T-helper 1 cell treated with Interleukin-12 subunit alpha and Interleukin-12 subunit beta and Interleukin-4 antibody, amounts not matched to agents 30 μg/mL and 1 μg/mL, for 36 hours (primary cell): ENCODE measurements around the gene TSSK6.
"Not testable (repeated sequence)": the region's sequence is repeated elsewhere in the genome, so short reads cannot be mapped to it uniquely, and the experiment has no call there.

Experiments
- H3K27ac Mint-ChIP-seq: one replicate; pipeline ENCODE4 v1.8.0; 2021; ENCODE audit warnings: mild to moderate bottlenecking, mixed read lengths
- H3K27me3 Mint-ChIP-seq: one replicate; pipeline ENCODE4 v1.8.0; 2021; ENCODE audit warnings: low read depth, mixed read lengths
- H3K36me3 Mint-ChIP-seq: one replicate; pipeline ENCODE4 v1.8.0; 2021; ENCODE audit warnings: low read depth, mixed read lengths
- H3K4me1 Mint-ChIP-seq: one replicate; pipeline ENCODE4 v1.8.0; 2021; ENCODE audit warnings: low read depth, mixed read lengths
- H3K4me3 Mint-ChIP-seq: one replicate; pipeline ENCODE4 v1.8.0; 2021; ENCODE audit warnings: mild to moderate bottlenecking, moderate library complexity, mixed read lengths
- H3K9me3 Mint-ChIP-seq: one replicate; pipeline ENCODE4 v1.8.0; 2021; ENCODE audit warnings: mixed read lengths

The TSSK6 gene

DNA sequence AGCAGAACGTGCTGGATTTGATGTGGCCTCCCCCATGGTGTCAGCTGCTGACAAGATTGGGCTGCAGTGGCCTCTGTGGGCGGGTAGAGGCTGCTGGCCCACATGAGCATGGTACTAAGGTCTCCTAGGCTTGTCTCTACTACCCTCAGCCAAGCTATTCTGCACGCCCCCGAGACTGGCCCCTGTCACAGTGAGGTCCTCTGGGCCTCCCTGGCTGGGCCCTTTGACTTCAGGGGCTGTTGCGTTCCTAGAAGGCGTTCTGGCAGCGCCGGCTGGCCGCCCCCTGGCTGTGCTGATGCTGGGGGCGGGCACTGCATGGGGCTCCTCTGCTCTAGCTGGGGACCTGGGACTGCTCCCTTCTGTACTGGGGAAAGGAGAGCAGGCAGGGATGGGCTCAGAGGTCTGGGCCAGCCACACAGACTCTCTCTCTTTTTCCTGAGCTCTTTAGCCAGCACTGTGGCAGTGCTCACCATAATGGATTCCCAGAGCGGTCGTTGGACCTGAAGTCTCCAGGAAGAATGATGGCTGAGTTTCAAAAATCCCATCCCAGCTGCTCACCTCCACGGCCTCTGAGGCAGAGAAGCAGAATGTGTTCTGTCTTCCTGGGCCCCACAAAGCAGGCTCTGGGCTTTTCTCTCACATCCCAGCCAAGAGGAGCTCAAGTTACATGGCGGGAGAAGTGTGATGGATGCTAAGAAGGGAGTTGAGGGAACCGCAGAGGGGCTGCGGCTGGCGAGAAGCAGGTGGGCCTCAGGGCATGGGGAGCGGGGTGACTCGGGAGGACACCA lies 32.3 kb downstream of the TSSK6 start:
- no peak overlapping the region for H3K27ac Mint-ChIP-seq
- H3K4me3 Mint-ChIP-seq, result no peak overlapping the region
- H3K36me3 Mint-ChIP-seq, result peaks cover 6% of the 10 kb centered on the region
- peaks cover 22% of the 10 kb centered on the region for H3K4me1 Mint-ChIP-seq
- H3K9me3 Mint-ChIP-seq, result no peaks in the 10 kb centered on the region
- no peaks in the 10 kb centered on the region for H3K27me3 Mint-ChIP-seq

DNA sequence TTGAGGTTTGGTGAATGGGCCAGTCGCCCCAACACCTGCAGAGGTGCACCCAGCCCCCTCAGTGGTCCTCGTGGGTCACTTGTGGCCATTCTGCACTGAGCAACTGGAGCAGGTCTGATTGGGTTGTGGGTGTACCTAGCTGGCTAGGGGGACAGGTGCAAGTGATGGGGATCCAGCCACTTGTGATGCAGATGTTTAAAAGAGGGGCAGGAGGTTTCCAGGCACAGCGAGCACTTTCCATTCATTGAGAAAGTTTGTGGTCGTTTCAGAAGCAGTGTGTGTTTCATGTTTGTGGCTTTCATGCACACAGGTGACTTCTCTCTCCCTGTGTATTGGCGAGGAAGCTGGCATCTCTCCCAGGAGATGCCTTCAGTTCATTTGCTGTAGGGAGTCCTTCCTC lies 34.7 kb downstream of the TSSK6 start:
- Mint-ChIP-seq H3K27me3 (no peaks in the 10 kb centered on the region), H3K4me3 (no peak overlapping the region), H3K27ac (no peak overlapping the region), H3K36me3 (peaks cover 11% of the 10 kb centered on the region), H3K9me3 (no peaks in the 10 kb centered on the region), H3K4me1 (peaks cover 39% of the 10 kb centered on the region)

DNA sequence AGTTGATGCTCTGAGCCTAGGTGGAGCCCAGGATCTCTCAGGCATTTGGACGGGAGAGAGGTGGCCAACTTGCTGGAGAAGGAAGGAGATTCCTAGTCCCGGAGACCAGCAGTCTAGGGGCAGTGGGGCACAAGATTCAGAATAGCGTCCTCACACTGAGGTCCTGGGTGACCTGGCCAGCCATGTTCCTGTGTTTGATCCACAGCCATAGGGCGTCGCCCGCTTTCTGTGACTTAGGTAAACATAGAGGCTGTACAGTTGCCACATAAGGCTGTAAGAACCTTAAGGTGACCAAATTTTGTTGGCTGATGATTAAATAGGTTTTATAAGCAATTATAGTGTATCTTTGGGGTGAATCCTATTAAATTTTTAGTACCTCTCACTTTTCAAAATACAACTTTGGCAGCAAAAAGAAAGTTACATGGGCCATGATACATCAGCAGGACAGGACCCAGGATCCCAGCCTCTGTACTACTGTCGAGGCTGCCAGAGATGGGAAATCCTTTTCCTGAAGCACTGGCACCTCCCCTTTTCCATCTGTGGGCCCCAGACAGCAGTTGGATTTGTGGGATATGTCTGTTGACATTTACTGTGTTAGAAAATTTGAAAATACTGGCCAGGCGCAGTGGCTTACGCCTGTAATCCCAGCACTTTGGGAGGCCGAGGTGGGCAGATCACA lies 37.5 kb downstream of the TSSK6 start:
- peaks cover 13% of the 10 kb centered on the region for H3K36me3 Mint-ChIP-seq
- no peak overlapping the region for H3K4me3 Mint-ChIP-seq
- H3K27ac Mint-ChIP-seq, result no peak overlapping the region
- H3K9me3 Mint-ChIP-seq, result no peaks in the 10 kb centered on the region
- H3K27me3 Mint-ChIP-seq, result no peaks in the 10 kb centered on the region
- peaks cover 63% of the 10 kb centered on the region for H3K4me1 Mint-ChIP-seq

DNA sequence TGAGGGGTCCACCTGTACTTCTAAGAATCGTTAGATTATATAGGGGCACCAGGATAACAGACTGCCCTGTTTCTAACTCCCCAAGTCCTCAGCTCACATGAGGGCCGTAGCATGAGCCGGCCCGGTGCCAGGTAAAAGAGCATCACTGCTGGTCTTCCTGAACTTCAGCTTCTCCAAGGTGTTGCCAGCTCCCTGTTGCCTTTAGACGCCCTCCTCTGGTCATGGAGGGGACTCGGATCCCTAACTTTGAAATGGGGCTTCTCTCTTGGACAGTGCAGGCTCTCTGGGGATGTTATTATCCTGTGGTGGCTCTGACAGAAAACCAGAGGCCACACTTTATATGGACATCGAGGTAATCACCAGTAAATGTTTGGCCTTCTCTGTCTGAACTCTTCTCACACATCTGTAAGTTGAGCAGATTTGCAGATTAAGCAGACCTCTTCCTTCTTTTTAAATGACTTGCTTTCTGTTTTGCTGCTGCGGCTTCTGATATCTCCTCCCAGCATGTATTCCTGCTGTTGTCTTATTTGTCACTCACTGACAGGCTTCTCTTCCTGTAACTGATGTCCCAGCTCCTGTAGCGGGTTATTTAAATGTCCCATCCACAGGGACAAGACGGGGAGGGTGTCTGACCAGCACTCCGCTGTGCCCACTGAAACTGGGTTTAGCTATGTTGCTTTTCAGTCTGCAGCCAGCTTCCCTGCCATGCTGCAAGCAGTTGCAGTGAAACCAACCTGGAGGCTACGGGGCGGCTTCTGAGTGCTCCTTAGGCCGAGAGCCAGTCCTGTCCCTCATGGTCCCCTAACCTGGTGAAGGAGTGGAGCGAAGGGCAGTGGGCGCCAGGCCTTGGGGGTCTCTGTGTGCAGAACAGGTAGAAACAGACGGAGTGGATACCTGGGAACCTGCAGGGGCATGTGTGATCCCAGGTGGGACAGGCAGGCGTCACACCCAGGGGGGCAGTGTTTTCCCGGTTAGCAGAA lies 39.2 kb downstream of the TSSK6 start:
- H3K27me3 Mint-ChIP-seq, result no peaks in the 10 kb centered on the region
- peak overlapping the region; percentile 53 for H3K27ac Mint-ChIP-seq
- peaks cover 18% of the 10 kb centered on the region for H3K36me3 Mint-ChIP-seq
- peaks cover 71% of the 10 kb centered on the region for H3K4me1 Mint-ChIP-seq
- H3K9me3 Mint-ChIP-seq, result no peaks in the 10 kb centered on the region
- peak overlapping the region; percentile 44 for H3K4me3 Mint-ChIP-seq

DNA sequence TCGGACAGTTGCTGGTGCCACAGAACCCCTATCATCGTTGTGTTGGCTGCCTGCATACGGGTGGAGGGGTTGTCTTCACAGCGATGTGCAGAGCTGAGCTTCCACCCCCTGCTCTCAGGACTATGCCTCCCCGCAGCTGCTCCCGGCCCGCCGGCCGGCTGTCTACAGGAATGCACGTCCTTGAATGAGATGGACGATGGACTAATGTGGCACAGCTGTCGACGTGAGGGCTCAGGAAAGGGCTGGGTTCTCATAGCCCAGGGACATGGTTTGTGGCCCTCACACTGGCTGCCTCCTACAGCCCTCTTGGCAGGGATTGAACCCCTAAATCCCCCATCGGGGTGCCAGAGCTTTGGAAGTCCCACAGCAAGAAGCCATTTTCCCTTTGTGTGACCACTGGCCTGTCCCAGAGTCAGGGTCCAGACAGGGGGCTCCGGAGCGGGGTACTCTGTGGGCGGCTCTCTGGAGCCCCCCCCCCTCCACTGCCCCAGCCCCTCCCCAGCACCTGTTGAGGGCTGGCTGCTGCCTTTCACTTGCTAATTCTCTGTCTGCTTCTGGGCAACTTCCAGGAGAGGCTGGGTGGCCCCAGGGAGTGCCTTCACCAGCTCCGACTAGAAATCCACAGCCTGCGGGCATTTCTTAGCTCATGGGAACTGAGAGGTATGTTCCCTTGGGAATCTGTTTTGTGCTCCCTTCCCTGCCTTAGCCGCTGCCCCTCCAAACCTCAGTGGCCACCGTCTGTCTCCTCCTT lies 40.2 kb downstream of the TSSK6 start:
- Mint-ChIP-seq H3K4me3 (peak overlapping the region; percentile 44), H3K36me3 (peaks cover 22% of the 10 kb centered on the region), H3K27me3 (no peaks in the 10 kb centered on the region), H3K4me1 (peaks cover 69% of the 10 kb centered on the region), H3K27ac (peak overlapping the region; percentile 87), H3K9me3 (peaks cover 4% of the 10 kb centered on the region)

DNA sequence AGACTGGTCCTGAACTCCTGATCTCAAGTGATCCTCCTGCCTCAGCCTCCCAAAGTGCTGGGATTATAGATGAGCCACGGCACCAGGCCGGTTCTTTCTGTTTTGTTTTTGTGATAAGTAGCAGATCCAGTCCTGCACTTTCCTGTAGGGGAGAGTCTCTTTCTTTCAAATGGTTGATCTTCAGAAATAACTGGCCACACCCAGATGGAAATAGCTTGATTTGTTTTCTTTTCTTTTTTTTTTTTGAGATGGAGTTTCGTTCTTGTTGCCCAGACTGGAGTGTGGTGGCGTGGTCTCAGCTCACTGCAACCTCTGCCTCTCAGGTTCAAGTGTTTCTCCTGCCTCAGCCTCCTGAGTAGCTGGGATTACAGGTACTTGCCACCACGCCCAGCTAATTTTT lies 43.2 kb downstream of the TSSK6 start:
- Mint-ChIP-seq H3K4me3 (peak overlapping the region; percentile 34), H3K9me3 (peaks cover 24% of the 10 kb centered on the region), H3K4me1 (peaks cover 59% of the 10 kb centered on the region), H3K27ac (peak overlapping the region; percentile 70), H3K36me3 (peaks cover 40% of the 10 kb centered on the region)
- not testable (repeated sequence) for H3K27me3 Mint-ChIP-seq

DNA sequence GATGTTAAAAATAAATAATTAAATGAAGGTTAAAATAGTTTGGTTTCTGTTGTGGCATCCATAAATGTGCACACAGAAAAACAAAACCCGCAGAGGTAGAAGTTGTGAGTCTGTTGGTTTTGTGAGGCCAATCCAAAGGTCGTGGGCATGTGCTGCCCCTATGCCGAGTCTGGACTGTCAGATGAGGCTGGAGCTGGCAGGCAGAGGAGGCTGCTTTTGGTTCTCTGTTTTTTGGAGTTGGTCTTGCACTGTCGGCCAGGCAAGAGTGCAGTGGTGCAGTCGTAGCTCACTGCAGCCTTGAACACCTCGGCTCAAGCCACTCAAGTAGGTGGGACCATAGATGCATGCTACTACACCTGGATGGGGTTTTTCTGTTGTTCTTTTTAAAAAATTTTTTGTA lies 43.7 kb downstream of the TSSK6 start:
- Mint-ChIP-seq H3K9me3 (peaks cover 26% of the 10 kb centered on the region), H3K4me3 (no peak overlapping the region), H3K36me3 (peaks cover 44% of the 10 kb centered on the region), H3K27me3 (no peaks in the 10 kb centered on the region), H3K27ac (peak overlapping the region; percentile 70), H3K4me1 (peaks cover 55% of the 10 kb centered on the region)

DNA sequence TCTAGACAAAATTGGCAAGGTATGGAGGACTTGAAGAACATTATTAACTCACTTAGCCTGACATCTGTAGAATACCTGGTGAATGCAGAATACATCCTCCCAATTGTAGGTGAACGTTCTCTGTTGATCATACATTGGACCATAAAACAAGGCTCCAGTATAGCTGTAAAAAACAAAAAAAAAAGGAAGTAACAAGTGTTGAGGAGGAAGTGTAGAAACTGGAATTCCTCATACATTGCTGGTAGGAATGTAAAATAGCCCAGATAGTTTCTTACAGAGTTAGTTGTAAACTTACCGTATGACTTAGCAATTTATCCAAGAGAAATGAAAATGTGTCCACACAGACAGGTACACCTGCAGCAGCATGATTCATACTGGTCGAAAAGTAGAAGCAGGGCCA lies 44.8 kb downstream of the TSSK6 start:
- Mint-ChIP-seq H3K36me3 (peaks cover 49% of the 10 kb centered on the region), H3K4me3 (no peak overlapping the region), H3K9me3 (peaks cover 34% of the 10 kb centered on the region), H3K4me1 (peaks cover 45% of the 10 kb centered on the region), H3K27ac (no peak overlapping the region), H3K27me3 (no peaks in the 10 kb centered on the region)

DNA sequence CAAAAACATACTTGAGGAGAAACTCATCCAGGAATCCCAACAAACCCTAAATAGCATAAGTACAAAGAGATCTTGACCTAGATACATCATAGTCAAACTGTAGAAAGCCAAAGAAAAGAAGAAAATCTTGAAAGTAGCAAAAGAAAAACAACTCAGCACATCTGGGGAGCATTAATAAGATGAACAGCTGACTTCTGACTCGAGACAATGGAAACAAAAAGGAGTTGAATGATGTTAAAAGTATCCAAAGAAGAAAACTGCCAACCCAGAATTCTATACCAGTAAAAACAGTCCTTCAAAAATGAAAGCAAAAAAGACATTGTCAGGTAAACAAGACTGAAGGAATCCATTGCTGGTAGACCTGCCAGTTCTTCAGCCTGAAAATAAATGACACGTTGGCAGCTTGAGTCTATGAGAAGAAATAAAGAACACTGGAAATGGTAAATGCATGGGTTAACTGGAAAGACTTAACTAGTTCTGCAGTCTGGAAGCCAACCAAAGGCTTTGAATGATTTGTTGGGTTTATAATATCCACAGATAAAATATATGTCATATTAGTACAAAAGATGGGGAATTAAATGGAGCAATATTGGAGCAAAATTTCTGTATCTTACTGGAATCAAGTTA lies 46.8 kb downstream of the TSSK6 start:
- H3K4me3 Mint-ChIP-seq, result no peak overlapping the region
- H3K4me1 Mint-ChIP-seq, result peaks cover 29% of the 10 kb centered on the region
- H3K36me3 Mint-ChIP-seq, result peaks cover 58% of the 10 kb centered on the region
- no peaks in the 10 kb centered on the region for H3K27me3 Mint-ChIP-seq
- peaks cover 38% of the 10 kb centered on the region for H3K9me3 Mint-ChIP-seq
- H3K27ac Mint-ChIP-seq, result peak overlapping the region; percentile 29

DNA sequence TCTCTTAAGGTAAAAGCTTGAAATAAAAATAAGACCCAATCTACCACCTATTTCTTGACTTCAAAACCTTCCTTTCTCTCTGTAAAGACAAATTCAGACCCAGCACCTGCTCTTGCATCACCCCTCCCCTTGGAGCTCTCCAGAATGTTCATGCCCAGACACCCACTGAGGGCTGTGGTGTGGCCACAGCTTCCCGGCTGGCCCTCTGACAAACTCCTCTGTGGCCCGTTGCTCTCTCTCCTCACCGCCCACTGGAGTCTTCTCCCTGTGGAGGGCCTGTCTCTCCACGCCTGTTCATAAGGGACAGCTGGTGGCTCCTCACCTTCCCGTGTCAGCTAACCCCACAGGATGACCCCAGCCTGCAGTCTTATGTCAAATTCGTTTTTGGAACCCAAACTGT lies 49.1 kb downstream of the TSSK6 start:
- H3K4me3 Mint-ChIP-seq, result no peak overlapping the region
- H3K4me1 Mint-ChIP-seq, result peaks cover 27% of the 10 kb centered on the region
- H3K36me3 Mint-ChIP-seq, result peaks cover 54% of the 10 kb centered on the region
- H3K27ac Mint-ChIP-seq, result no peak overlapping the region
- peaks cover 38% of the 10 kb centered on the region for H3K9me3 Mint-ChIP-seq
- no peaks in the 10 kb centered on the region for H3K27me3 Mint-ChIP-seq

DNA sequence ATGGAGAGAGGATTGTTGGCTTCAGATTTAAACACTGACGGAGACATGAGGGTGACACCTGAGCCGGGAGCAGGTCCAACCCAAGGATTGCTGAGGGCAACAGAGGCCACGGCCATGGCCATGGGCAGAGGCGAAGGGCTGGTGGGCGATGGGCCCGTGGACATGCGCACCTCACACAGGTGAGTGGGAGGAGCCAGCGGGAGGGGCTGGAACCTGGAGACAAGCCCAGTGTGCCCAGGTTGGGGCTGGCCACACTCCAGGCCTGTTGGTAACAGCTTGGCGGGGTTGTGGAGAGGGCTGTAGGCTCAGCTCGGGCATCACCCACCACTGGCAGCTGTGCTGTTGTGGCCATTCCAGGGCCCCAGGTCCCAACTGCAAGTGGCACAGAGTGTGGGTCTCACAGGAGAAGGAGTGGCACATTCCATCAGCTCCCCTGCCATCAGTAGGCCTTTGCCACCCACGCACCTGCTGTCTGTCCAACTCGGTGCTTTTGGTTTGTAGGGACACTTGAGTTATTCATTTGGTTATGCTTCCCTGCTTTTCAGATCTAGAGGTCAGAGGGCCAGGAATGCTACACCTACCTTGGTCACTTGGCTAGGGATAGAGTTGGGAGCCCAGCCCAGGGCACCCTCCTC lies 49.8 kb downstream of the TSSK6 start:
- Mint-ChIP-seq H3K4me1 (peaks cover 28% of the 10 kb centered on the region), H3K4me3 (no peak overlapping the region)

DNA sequence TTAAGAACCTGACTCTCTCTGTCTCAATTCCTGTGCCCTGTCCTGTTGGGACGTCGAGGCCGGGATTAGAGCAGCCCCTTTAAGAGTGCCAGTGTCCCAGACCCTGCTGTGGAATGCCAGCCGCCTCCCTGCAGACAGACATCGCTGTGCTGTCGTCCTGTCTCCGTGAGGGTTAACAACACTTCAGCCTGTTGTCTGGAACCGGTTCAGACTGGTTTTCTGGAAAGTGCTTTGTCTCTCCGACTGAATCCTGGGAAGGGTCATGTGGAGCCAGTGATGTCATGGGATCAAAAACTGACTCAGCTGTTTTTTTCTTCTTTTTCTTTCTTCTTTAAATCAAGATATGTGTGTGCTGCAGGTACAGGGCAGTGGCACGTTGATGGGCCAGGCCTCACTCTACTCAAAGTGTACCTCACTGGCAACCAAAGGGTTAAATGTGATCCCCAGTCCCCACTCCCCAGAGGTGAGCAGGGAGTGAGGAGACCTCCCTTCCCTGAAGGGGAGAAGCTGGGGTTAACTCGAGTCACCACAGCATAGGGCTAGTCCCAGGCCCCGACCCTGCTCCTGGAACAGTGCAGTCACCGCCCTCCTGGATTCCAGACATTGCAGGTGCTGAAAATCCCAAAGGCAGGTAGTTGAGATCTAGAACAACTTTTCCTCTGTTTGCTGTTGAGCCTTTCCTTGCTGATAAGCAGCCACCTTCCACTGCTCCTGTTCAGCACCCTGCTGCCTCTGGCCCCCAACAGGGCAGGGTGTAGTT lies 50.8 kb downstream of the TSSK6 start:
- Mint-ChIP-seq H3K9me3 (peaks cover 34% of the 10 kb centered on the region), H3K4me3 (no peak overlapping the region), H3K27ac (peak overlapping the region; percentile 26), H3K27me3 (no peaks in the 10 kb centered on the region), H3K4me1 (peaks cover 33% of the 10 kb centered on the region), H3K36me3 (peaks cover 50% of the 10 kb centered on the region)

More for the DNA sequence above, 49.8 kb downstream of the TSSK6 start:
- H3K9me3 Mint-ChIP-seq, result peaks cover 37% of the 10 kb centered on the region
- peaks cover 55% of the 10 kb centered on the region for H3K36me3 Mint-ChIP-seq
- H3K27me3 Mint-ChIP-seq, result no peaks in the 10 kb centered on the region
- no peak overlapping the region for H3K27ac Mint-ChIP-seq
